RKO (cell line): Measurements from ENCODE around the gene OSBPL6.
"Not testable (repeated sequence)": the region's sequence is repeated elsewhere in the genome, so short reads cannot be mapped to it uniquely, and the experiment has no call there.

ENCODE experiments used
- DNase-seq: peaks from one replicate; pipeline ENCODE4 v3.0.0-alpha.2; 2016; ENCODE audit warnings: low spot score

The OSBPL6 gene

DNA sequence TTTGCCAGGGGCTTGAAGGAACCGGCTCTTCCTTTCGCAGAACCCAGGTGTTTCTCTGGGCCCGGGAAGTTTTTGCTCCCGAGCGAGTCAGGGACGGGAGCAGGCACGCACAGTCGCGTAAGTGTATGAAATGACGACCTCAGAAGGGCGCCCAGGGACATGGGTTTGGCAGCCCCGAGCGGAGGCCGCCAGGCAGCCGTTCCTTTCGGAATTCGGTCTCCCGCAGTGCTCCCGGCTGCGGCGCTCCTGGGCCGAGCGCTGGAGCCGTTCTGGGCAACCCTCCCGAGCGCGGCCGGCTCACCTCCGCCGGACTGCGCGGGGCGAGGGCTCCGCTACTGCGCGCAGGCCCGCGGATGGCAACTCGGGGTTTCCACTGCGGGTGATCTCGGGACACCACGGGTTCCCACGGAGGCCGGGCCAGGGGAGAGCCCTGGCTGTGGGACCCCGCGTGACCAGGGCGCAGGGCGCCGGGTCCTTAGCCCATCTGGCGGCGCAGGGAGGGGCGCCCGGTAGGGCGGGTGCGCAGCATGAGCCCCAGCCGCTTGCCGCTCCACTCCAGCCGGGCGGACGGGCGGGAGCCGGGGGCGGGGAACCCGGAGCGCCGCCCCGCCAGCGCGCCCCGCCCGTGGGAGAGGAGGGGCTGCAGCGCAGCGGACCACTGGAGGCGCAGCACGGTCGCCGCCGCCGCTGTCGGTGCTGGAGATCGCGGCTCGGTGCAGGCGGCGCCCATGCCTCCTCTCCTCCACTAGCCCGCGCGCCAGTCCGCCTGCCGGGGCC lies at the start of gene OSBPL6:
TSS of gene OSBPL6 (plus strand) at position 690 of the 777 bp plus-strand sequence. CDS start 111,673 bp downstream, outside the sequence.
- no peak for DNase-seq

DNA sequence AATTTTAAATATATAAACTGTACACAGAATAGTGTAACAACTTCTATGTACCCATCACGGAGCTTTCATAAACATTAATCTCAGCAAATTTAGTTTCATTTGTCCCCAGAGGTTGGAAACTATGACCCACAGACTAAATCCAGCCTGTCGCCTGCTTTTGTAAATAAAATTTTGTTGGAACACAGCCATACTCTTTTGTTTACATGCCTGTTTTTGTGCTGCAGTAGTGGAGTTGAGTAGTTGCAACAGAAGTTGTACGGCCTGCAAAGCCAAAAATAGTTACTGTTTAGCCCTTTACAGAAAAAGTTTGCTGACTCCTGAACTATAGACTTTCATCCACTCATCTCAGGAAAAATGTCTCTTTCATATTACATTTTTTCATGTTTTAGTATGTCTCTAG lies 42.3 kb upstream of the OSBPL6 start:
- DNase-seq, result no peak

DNA sequence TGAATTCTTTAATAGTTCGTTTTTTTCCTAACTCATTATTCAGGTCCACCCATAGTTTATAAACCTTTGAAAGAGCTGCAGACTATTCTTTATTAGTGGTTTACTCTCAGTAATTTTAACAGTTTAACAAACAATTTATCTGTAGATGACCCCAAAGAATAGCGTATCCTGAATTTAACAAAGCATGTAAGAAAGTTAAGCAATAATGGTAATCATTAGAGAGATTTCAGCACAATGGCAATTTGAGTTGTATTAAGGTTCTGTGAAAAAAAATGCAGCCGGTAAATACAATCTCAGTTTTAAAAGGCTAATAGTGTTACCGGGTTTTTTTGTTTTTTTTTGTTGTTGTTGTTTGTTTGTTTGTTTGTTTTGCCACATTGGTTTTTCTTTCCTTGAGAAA lies 41.8 kb upstream of the OSBPL6 start:
- no peak for DNase-seq

DNA sequence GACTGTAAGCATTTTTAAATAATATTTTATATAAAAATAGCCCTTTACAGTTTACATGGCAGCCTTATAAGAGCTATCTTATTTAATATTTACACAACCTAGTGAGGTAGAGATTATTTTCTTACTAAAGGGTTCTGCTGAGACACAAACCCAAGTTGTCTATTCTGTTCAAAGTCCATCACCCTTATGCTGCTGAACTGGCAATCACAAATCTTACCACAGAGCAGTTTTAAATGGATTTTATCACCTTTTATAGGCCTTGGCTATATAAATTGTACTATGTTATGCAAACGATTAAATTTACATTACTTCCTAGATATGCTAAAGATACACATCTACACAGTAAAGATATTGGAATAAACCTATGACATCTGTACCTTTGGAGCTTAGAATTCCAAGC lies 41.3 kb upstream of the OSBPL6 start:
- DNase-seq, result no peak

DNA sequence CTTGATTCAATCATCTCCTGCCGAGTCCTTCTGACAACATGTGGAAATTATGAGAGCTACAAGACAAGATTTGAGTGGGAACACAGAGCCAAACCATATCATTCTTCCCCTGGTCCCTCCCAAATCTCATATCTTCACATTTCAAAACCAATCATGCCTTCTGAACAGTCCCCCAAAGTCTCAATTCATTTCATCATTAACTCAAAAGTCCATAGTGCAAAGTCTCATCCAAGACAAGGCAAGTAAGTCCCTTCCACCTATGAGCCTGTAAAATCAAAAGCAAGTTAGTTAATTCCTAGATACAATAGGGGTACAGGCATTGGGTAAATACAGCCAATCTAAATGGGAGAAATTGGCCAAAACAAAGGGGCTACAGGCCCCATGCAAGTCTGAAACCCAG lies 40.4 kb upstream of the OSBPL6 start:
- DNase-seq, result not testable (repeated sequence)

DNA sequence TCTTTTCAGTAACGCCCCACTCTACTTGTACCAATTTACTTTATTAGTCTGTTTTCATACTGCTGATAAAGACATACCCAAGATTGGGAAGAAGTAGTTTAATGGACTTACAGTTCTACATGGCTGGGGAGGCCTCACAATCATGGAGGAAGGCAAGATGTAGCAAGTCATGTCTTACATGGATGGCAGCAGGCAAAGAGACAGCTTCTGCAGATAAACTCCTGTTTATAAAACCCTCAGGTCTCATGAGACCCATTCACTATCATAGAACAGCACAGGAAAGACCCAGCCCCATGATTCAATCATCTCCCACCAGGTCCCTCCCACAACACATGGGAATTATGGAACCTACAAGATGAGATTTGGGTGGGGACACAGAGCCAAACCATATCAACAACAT lies 38.8 kb upstream of the OSBPL6 start:
- no peak for DNase-seq

DNA sequence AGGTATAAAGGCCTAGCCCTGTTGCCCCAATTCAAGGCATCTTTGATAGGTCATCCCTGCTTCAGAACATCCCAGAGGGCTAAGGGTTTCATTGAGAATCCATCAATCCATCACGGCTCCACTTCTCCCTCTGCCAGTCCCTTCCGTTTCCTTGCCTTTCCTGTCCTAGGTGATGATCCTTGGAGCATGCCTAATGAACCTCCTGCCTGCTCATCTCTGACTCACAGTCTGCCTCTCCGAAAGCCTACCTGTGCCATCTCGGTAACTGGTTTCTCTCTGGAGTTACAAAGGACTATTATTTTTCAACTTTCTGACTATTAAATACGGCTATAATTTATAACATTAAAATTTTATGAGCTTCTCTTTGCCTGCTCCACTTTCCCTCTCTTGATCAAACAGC lies 36.7 kb upstream of the OSBPL6 start:
- DNase-seq, result no peak

DNA sequence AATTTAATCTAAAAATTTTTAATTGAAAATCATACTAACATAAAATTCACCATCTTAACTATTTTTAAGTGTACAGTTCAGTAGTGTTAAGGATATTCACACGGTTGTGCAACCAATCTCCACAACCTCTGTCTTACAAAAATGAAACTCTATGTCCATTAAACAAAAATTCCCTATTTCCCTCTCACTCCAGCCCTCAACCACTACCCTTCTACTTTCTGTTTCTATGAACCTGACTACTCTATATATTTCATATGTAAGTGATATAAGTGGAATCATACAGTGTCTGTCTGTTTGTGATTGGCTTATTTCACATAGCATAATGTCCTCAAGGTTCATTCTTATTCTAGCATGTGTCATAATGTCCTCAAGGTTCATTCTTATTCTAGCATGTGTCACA lies 34.3 kb upstream of the OSBPL6 start:
- DNase-seq, result no peak

DNA sequence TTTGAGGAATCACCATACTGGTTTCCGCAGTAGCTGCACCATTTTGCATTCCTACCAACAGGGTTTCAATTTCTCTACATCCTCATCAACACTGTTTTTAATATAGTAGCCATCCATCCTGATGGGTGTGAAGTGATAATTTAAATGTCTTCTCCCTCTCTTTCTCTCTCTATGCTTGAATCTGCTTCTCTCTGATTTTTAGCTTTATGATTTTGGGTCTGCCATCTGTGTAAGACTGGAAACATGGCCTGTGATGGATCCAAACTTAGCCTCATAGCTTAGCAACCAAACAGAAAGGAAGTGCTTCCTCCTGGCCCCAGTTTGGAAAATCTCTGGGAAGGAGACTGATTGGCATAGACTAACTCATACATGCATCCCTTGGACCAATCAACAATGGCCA lies 33.7 kb upstream of the OSBPL6 start:
- DNase-seq, result peak; percentile 12

DNA sequence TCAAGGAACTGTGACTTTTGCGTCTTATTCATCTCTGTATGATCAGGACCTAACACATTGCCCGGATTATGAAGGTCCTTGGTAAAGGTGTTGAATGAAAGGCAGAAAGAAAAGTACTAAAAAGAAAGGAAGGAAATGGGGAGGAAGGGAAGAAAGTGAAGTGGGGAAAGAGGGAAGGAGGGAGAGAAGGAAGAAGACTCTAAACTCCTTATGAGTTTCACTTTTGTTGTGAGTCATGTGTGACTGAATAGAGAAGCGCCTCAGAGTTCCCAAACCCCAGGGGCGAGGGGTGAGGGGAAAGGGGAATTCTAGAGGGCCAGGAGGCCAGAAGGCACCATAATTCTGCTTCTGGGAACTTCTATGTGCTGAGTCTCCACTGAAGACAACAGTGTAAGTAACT lies 30.9 kb upstream of the OSBPL6 start:
- no peak for DNase-seq

DNA sequence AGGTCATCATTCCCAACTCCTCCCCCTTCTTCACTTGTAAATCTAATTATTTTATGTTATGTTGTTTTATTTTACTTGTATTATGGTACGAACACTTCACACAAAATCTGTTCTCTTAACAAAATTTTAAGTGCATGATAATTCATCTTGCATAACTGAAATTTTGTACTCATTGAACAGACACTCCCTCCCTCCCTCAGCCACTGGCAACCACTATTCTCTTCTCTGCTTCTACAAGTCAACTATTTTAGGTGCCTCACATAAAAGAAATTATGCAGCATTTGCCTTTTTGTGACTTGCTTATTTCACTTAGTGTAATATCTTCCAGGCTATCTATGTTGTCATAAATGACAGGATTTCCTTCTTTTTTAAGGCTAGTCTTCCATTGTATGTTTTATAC lies 30.4 kb upstream of the OSBPL6 start:
- no peak for DNase-seq

DNA sequence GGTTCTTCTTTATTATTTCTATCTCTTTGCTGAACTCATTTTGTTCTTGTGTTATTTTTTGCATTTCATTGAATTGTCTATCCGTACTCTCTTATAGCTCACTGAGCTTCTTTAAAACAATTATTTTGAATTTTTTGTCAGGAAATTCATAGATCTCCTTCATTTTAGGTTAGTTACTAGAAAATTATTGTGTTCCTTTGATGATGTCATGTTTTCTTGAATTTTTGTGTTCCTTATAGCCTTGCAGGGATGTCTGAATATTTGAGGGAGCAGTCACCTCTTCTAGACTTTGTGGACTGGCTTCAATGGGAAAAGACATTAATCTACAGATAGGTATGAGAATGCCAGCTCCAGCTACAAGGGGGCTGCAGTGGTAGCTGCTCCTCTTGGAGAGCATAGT lies 20.7 kb upstream of the OSBPL6 start:
- DNase-seq, result no peak

DNA sequence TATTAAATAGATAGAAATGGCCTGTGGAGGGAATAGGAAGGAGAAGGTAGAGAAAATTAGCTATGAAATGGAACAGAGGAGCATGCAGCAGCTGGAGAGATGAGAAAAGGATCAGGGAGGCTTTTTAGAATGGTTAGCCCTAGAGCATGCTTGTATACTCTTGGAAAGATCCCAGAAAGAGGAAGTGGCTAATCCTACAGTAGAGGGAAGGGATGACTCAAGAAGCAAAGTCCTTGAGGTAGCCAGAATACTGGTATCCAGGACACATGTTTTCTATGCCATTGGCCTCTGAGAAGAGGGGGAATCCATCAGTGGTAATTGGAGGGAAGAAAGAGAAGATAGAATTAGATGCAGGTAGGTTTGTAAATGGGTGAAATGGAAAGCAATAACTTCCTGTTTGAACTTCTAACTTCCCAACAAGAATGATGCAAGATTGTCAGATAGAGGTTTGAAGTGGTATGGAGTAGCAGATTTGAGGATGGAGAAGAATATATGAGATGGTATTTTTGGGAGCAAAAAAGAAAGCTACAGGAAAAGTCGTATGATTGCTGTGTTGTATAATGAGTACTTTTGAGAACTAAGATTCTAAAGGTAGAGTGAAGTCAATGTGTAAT lies 17.1 kb upstream of the OSBPL6 start:
- DNase-seq, result peak; percentile 36

DNA sequence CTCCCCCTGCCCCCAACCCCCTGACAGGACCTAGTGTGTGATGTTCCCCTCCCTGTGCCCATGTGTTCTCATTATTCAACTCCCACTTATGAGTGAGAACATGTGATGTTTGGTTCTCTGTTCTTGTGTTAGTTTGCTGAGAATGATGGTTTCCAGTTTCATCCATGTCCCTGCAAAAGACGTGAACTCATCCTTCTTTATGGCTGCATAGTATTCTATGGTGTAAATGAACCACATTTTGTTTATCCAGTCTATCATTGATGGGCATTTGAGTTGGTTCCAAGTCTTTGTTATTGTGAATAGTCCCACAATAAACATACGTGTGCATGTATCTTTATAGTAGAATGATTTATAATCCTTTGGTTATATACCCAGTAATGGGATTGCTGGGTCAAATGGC lies 13.7 kb upstream of the OSBPL6 start:
- DNase-seq, result not testable (repeated sequence)

DNA sequence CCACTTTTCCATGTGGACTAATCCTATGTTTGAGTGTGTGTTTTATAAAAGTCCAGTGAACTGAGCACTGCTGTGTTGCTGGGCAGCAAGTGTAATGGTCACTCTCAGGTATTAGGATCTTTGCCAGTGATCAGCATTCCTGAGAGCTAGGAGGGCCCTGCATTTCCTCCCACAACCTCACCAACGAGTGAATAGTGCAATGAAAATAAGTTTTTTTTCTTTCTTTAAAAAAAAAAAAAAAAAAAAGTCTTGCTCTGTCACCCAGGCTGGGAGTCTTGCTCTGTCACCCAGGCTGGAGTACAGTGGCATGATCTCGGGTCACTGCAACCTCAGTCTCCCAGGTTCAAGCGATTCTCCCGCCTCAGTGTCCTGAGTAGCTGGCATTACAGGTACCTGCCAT lies 6.5 kb upstream of the OSBPL6 start:
- no peak for DNase-seq

DNA sequence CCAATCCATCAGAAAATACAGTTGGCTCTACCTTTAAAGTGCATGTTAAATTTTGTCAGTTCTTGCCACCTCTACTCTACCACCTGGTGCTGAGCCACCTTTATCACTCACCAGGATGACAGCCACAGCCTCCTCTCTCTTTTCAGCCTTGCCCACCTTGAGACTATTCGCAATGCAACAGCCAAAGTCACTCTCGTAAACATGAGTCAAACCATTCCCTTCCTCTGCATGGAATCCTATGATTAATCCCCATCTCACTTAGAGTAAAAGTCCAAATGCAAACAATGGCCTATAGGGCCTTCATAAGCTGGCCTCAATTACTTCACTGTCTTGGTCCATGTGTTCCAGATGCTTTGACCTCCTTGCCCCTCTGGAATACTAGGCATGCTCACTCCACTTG lies 5.8 kb upstream of the OSBPL6 start:
- peak; percentile 18 for DNase-seq

DNA sequence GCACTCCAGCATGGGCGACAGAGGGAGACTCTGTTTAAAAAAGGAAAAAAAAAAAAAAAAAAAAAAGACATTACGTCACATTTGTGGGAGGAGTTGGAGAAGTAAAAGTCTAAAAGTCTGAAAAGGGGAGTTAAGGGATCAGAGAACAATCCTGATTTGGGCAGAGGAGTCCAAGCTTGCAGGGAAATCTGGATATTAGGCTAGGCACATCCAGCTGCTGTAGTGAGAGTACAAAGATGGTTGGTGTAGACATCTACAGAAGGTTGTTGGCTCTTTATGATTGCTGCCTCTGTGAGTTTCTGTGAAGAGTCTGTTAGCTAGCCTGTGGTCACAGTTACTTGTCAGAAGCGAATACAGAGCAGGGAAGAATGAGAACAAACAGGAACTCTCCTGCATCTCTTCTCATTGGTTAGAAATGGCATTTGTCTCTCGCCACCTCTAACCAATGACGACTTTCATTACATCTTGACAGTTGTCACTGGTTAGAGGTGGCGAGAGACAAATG lies 3.3 kb upstream of the OSBPL6 start:
- no peak for DNase-seq

DNA sequence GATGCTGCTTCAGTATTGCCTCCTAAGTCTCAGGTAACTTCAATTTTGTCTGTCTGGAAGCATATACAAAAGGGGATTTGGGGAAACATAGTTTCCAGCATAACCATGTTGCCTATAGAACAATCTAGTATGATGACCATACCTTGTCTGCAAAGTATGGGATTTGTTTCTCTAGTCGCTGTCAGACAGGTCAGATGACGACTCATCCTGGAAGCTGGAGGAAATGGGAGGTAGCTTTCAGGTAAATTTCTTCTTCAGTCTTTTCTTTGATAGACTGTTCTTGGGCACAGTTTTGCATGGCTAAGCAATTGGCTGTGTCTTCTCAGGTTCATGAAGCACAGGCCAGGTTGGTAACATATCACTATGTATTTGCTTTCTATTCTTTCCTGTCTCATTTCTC lies 2.8 kb upstream of the OSBPL6 start:
- DNase-seq, result no peak

DNA sequence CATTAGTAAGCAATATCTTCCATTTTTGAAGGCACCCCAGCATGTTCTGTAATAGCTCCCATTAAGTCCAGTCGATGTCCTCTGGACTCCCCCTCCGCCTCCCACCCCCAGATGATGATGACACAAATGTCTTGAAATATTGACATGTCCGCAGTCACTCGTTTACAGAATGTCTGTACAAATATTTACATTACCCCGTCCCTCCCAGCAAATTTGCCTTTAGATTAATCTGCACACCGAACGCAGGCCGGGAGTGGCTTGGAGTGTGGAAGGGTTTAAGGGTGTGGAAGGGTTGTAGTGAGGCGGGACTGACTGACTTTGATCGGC lies 853 bp upstream of the OSBPL6 start:
- no peak for DNase-seq

DNA sequence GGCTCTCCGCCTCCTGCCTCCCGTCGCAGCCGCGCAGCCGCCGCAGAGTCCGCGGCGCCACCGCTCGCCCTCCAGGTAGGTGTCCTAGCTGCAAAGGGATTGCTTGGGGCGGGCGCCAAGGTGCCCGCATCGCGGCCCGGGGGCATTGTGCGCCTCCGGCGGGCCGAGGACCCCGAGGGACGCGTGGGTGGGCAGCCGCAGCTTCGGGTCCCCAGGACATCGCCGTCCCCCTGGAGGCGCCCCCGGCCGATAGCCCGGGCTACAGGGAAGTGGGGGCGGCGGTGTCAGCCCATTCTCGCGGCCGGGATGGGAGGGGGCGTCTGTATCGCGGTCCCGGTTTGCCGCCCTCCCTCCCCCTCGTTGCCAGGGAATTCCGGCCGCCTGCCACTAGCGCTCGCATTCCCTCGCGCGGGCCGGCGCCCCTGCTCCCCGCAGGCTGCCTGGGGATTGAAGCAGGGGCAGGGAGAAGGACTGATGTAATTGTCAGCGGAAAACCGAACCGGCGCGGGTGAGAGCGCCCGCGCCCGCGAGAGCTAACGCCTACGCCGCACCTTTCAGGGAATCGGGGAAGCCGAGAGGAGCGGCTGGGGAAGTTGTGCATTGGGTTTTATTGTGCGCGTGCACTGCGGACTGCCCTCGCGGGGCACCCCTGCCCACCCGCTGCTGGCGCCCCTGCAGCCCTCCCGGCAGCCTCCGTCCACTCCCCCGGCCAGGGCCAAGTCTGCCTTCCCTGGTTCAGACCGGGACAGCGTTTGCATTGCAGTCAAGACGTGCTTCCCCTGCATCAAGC lies 483 bp downstream of the OSBPL6 start:
- DNase-seq, result no peak

DNA sequence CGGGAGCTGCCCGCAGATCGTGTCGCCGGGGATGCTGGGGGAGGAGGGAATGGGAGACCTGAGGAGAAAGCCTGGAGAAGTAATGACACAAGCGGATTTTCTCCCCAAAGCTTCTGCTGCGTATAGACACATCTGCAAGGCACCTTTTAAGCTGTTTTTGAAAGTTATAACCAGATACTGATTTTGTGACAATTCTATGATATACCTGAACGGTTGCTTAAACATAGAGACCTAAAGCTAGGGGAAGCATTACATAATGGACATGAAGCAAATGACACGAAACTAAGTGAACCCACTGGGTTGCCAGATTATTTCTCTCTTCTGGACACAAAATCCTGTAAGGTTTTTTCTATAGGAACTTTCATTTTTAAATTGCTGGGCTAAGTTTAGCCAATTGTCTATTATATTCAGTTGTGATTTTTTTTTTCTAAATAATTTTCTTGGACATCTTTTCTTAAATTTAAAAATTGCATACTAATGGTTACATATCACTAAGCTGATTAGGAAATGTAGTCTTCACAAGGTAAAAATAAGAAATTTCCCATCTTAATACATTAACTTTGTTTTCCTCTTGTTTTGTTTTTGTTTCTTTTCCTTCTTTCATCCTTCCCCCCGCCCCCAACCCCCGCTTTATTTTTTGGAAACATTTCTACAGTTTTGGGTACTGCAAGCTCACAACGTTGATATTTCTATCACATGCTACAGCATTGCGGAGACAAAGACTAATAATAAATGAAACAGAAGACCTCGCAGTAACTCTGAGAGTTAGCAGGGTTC lies 1.3 kb downstream of the OSBPL6 start:
- DNase-seq, result no peak

DNA sequence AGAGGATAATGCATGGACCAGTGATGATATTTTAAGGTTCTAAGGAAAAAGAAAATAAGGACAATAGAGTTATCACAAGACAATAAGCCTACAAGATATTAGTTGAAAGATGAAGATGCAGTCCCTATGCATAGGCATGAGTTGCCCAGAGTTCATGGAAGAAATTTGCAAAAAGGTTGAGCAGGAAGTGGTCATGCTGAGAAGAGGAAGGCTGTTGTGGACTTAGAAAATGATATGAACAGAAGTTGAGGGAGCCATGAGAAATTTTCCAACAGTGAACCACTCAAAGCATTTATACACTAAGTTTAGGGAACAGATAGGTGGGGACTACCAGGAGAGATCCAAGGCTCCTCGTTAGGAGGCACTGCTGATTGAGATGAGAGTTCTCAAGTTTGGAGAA lies 3.5 kb downstream of the OSBPL6 start:
- DNase-seq, result no peak
